Lung (tissue), 12 donors: ENCODE measurements around the gene ZNF503. TPM values are rescaled to one million over a fixed set of nuclear protein-coding genes. Genes with fewer than 3 reads are reported as not detected.

Source experiments
- ATAC-seq: fragments of 200-7000 bp; cut with Tn5 transposase; one replicate; pipeline ENCODE4 v1.9.1; 2020; ENCODE audit warnings: moderate number of reproducible peaks; ENCODE audit not compliant: insufficient read depth, low FRiP score
- DNase-seq, 3 donors: peaks; one replicate each; pipeline ENCODE4 v3.0.0-alpha.2; 2013 to 2017
- H3K27ac ChIP-seq, 2 donors: one replicate each; pipeline ENCODE4 v1.5.1; 2013; ENCODE audit warnings: mild to moderate bottlenecking in 2 of 2, moderate library complexity in 2 of 2, control low read depth in 1 of 2, inconsistent platforms in 1 of 2, low read depth in 1 of 2, low read length in 1 of 2
- H3K27me3 ChIP-seq, 3 donors: one replicate each; pipeline ENCODE4 v1.5.1; 2013; ENCODE audit warnings: low read length in 2 of 3; ENCODE audit not compliant: control insufficient read depth in 3 of 3, insufficient read depth in 3 of 3
- H3K36me3 ChIP-seq, 4 donors: one replicate each; pipeline ENCODE4 v1.5.1; 2013; ENCODE audit warnings: low read length in 4 of 4, mild to moderate bottlenecking in 1 of 4, moderate library complexity in 1 of 4; ENCODE audit not compliant: control insufficient read depth in 4 of 4, insufficient read depth in 4 of 4
- H3K4me1 ChIP-seq, 5 donors: one replicate each; pipeline ENCODE4 v1.5.1; 2013; ENCODE audit warnings: low read length in 5 of 5, mild to moderate bottlenecking in 2 of 5, moderate library complexity in 1 of 5; ENCODE audit not compliant: control insufficient read depth in 5 of 5, insufficient read depth in 5 of 5
- H3K4me3 ChIP-seq: one replicate; pipeline ENCODE4 v1.5.1; 2013; ENCODE audit warnings: mild to moderate bottlenecking, control low read depth, moderate library complexity
- H3K9ac ChIP-seq, 2 donors: one replicate each; pipeline ENCODE4 v1.5.1; 2013; ENCODE audit warnings: low read length in 2 of 2, control low read depth in 1 of 2; ENCODE audit not compliant: insufficient read depth in 1 of 2
- H3K9me3 ChIP-seq, 4 donors: one replicate each; pipeline ENCODE4 v1.5.1; 2013; ENCODE audit warnings: low read length in 3 of 4, mild to moderate bottlenecking in 1 of 4, moderate library complexity in 1 of 4; ENCODE audit not compliant: control insufficient read depth in 4 of 4, insufficient read depth in 3 of 4
- CTCF ChIP-seq: IDR thresholded peaks from 2 replicates; pipeline ENCODE4 v1.5.1; 2012; ENCODE audit warnings: mild to moderate bottlenecking; ENCODE audit errors: control extremely low read depth, extremely low read depth
- WGBS, 2 donors: extraction: QIAGEN DNeasy Blood & Tissue Kit; methylation state at CpG; one replicate each; pipeline ENCODE4 v1.1.7; 2013; 5-methylcytosine and 5-hydroxymethylcytosine counted together
- polyA plus RNA-seq, 2 donors: library from polyadenylated mRNA; stranded (reverse); fragments of 200-250 nt; gene quantifications; one replicate each; pipeline ENCODE4 v1.2.1, GENCODE V29; 2013
- total RNA-seq, 2 donors: library from RNA; depleted of rRNA in 1 of 2; stranded (reverse); fragments of >200 nt in 1 of 2; gene quantifications; one replicate each; pipeline ENCODE4 v1.2.1, GENCODE V29; 2014 to 2021
- donor health status: control.
- donor health status: control.
- donor health status: Bipolar disorder and iron deficiency.
- donor health status: healthy.
- donor health status: DM: yes; HTN: yes; CAD: no.

The ZNF503 gene
- total and polyA plus RNA-seq, 4 donors = 11.7 to 37.8 (median 28.4) TPM

GRCh38 chr10:75444781-75445386, 43.3 kb upstream of the ZNF503 start:
- peaks cover 0 to 15% (median 5%) of the 10 kb centered on the region in 5 donors for H3K4me1 ChIP-seq
- peaks cover 0 to 16% (median 6%) of the 10 kb centered on the region in 4 donors for H3K9me3 ChIP-seq
- DNase-seq = no peak
- no peaks in the 10 kb centered on the region for H3K27me3 ChIP-seq
- ATAC-seq = no peak
- no peak for TF ChIP-seq CTCF
- H3K36me3 ChIP-seq = peaks cover 0 to 2% (median 0%) of the 10 kb centered on the region in 4 donors
- no peak overlapping the region for H3K9ac ChIP-seq
- no peak overlapping the region for H3K4me3 ChIP-seq
- 81 to 83% methylated on average over 3 of the region's 3 CpGs for WGBS, 2 donors
- H3K27ac ChIP-seq = no peak overlapping the region

GRCh38 chr10:75443362-75443761, 41.8 kb upstream of the ZNF503 start:
- no peak for ATAC-seq
- Histone ChIP-seq H3K9ac (no peak overlapping the region), H3K36me3 (peaks cover 0 to 8% (median 1%) of the 10 kb centered on the region in 4 donors), H3K4me3 (no peak overlapping the region), H3K27me3 (no peaks in the 10 kb centered on the region), H3K9me3 (peaks cover 0 to 16% (median 6%) of the 10 kb centered on the region in 4 donors), H3K27ac (no peak overlapping the region), H3K4me1 (peaks cover 0 to 4% (median 0%) of the 10 kb centered on the region in 5 donors)
- DNase-seq = no peak
- WGBS, 2 donors = 97 to 99% methylated on average over 2 of the region's 2 CpGs
- TF ChIP-seq CTCF = no peak

GRCh38 chr10:75441682-75442081, 40.1 kb upstream of the ZNF503 start:
- no peak overlapping the region for H3K27ac ChIP-seq
- DNase-seq = no peak
- ATAC-seq = no peak

More at GRCh38 chr10:75441682-75442081, 40.1 kb upstream of the ZNF503 start:
- Histone ChIP-seq H3K4me3 (no peak overlapping the region), H3K4me1 (no peaks in the 10 kb centered on the region), H3K9ac (no peak overlapping the region), H3K36me3 (peaks cover 0 to 13% (median 1%) of the 10 kb centered on the region in 4 donors), H3K9me3 (peaks cover 0 to 16% (median 6%) of the 10 kb centered on the region in 4 donors), H3K27me3 (no peaks in the 10 kb centered on the region)
- no peak for TF ChIP-seq CTCF
